GM04504 (cell line): ENCODE measurements around the gene SELENON.
A peak's percentile ranks its signal among the peaks of the same experiment; 100 is the strongest.
"Not testable (repeated sequence)": the region's sequence is repeated elsewhere in the genome, so short reads cannot be mapped to it uniquely, and the experiment has no call there.

Source experiments
- DNase-seq: peaks from one replicate; pipeline ENCODE4 v3.0.0-alpha.2; 2012; ENCODE audit warnings: low read depth

The SELENON gene

GRCh38 chr1:25831569-25832196 is 31.7 kb downstream of the SELENON start:
- DNase-seq, result no peak

- DNase-seq, result no peak
Measured at GRCh38 chr1:25832336-25833037, 32.5 kb downstream of the SELENON start.

GRCh38 chr1:25833158-25833557 is 33.2 kb downstream of the SELENON start:
- no peak for DNase-seq

GRCh38 chr1:25834894-25835293 is 34.9 kb downstream of the SELENON start:
- DNase-seq, result no peak

GRCh38 chr1:25836695-25837094 is 36.7 kb downstream of the SELENON start:
- no peak for DNase-seq

GRCh38 chr1:25837262-25837875 is 37.4 kb downstream of the SELENON start:
- DNase-seq, result no peak

- not testable (repeated sequence) for DNase-seq
Measured at GRCh38 chr1:25839808-25840207, 39.8 kb downstream of the SELENON start.

- DNase-seq, result no peak
Measured at GRCh38 chr1:25843483-25843882, 43.5 kb downstream of the SELENON start.

GRCh38 chr1:25844536-25845337 is 44.7 kb downstream of the SELENON start:
- DNase-seq, result no peak

- DNase-seq, result no peak
Measured at GRCh38 chr1:25845664-25846063, 45.7 kb downstream of the SELENON start.

GRCh38 chr1:25847929-25848328 is 47.9 kb downstream of the SELENON start:
- DNase-seq, result no peak

GRCh38 chr1:25848531-25848930 is 48.5 kb downstream of the SELENON start:
- no peak for DNase-seq

GRCh38 chr1:25854554-25854953 is 54.6 kb downstream of the SELENON start:
- DNase-seq, result no peak

- no peak for DNase-seq
Measured at GRCh38 chr1:25856856-25857255, 56.9 kb downstream of the SELENON start.

GRCh38 chr1:25858494-25858893 is 58.5 kb downstream of the SELENON start:
- no peak for DNase-seq

- DNase-seq, result peak; percentile 71
Measured at GRCh38 chr1:25858906-25859789, 59.2 kb downstream of the SELENON start, which contains the start of gene AUNIP. Gene AUNIP, minus strand, starts transcription at chr1:25859457. Its CDS starts 100 bp downstream, at chr1:25859357.

GRCh38 chr1:25861316-25862286 is 61.6 kb downstream of the SELENON start:
- DNase-seq, result no peak

GRCh38 chr1:25862785-25863485 is 62.9 kb downstream of the SELENON start:
- DNase-seq, result no peak

GRCh38 chr1:25863486-25864262 is 63.7 kb downstream of the SELENON start:
- DNase-seq, result no peak
